ENCODE measurements around the gene ADH1C. TPM values are rescaled to one million over a fixed set of nuclear protein-coding genes. Genes with fewer than 3 reads are reported as not detected.

ADH1C gene
- polyA plus RNA-seq, 1 of the 3 experiments (the other 2 are of a cell fraction) = not detected

GRCh38 chr4:99389606-99390005 is 37.1 kb upstream of the ADH1C start (continued):
- TF ChIP-seq MAX (IDR thresholded peaks at IDR 0.05; ENCODE audit: low read depth) (no peak), NRF1 (IDR thresholded peaks at IDR 0.05; ENCODE audit: low read depth, low read length) (no peak), RFX5 (IDR thresholded peaks at IDR 0.05; ENCODE audit: low read length) (no peak), FOXM1 (IDR thresholded peaks at IDR 0.05; ENCODE audit: low read depth) (no peak)

GRCh38 chr4:99383833-99384392 is 31.4 kb upstream of the ADH1C start:
- Histone ChIP-seq H3F3A (replicated peaks; ENCODE audit: insufficient read depth) (no peaks in the 10 kb centered on the region), H4K20me1 (ENCODE audit: insufficient read depth) (no peaks in the 10 kb centered on the region), H3K9ac (no peak overlapping the region), H3K36me3 (replicated peaks in 1 of 2; ENCODE audit: control insufficient read depth in 1 of 2, insufficient read depth in 2 of 2, low read length in 1 of 2) (no peaks in the 10 kb centered on the region), H3K4me2 (no peak overlapping the region), H3K27me3 (ENCODE audit: insufficient read depth) (no peaks in the 10 kb centered on the region), H3K79me2 (ENCODE audit: insufficient read depth) (no peaks in the 10 kb centered on the region), H3K9me3 (no peaks in the 10 kb centered on the region), H3K27ac (ENCODE audit: low read depth in 2 of 2, low read length in 1 of 2) (peak overlapping the region; percentile 60 to 71; a peak in 3 of 4 replicates), H3K4me3 (ENCODE audit: low read depth in 2 of 2, low read length in 1 of 2) (no peak overlapping the region), H3K9me2 (no peaks in the 10 kb centered on the region), H3K4me1 (ENCODE audit: control insufficient read depth in 1 of 2, insufficient read depth in 2 of 2, low read depth in 1 of 2, low read length in 1 of 2) (no peaks in the 10 kb centered on the region), H2AFZ (ENCODE audit: low read depth) (peak overlapping the region; percentile 63; the same call in 1 of the 2 replicates)
- no peak for DNase-seq
- ChIA-PET POLR2A (no interaction called here), CTCF (interaction anchor here (1.3 kb wide), 1 partner anchor 21 kb away, joined by 3 read pairs; no protein-coding TSS in a partner anchor)
- WGBS (ENCODE audit: low lambda C conversion rate) = 22% methylated on average over 5 of the region's 5 CpGs
- TF ChIP-seq, protein P1, sequence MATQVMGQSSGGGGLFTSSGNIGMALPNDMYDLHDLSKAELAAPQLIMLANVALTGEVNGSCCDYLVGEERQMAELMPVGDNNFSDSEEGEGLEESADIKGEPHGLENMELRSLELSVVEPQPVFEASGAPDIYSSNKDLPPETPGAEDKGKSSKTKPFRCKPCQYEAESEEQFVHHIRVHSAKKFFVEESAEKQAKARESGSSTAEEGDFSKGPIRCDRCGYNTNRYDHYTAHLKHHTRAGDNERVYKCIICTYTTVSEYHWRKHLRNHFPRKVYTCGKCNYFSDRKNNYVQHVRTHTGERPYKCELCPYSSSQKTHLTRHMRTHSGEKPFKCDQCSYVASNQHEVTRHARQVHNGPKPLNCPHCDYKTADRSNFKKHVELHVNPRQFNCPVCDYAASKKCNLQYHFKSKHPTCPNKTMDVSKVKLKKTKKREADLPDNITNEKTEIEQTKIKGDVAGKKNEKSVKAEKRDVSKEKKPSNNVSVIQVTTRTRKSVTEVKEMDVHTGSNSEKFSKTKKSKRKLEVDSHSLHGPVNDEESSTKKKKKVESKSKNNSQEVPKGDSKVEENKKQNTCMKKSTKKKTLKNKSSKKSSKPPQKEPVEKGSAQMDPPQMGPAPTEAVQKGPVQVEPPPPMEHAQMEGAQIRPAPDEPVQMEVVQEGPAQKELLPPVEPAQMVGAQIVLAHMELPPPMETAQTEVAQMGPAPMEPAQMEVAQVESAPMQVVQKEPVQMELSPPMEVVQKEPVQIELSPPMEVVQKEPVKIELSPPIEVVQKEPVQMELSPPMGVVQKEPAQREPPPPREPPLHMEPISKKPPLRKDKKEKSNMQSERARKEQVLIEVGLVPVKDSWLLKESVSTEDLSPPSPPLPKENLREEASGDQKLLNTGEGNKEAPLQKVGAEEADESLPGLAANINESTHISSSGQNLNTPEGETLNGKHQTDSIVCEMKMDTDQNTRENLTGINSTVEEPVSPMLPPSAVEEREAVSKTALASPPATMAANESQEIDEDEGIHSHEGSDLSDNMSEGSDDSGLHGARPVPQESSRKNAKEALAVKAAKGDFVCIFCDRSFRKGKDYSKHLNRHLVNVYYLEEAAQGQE (IDR thresholded peaks at IDR 0.05; ENCODE audit: low read depth, low read length) = no peak
- TF ChIP-seq MAX (IDR thresholded peaks at IDR 0.05; ENCODE audit: low read depth) (peak; percentile 88), EP300 (IDR thresholded peaks at IDR 0.05; ENCODE audit: borderline replicate concordance in 1 of 2, low read depth in 1 of 2, low read length in 1 of 2) (peak in 1 of 2 experiments; percentile 52; a peak in 1 of 4 replicates), TCF12 (IDR thresholded peaks at IDR 0.05) (peak; percentile 88), POLR2AphosphoS5 (IDR thresholded peaks at IDR 0.05; ENCODE audit: low read depth, low read length) (peak; percentile 24; the same call in 1 of the 2 replicates), EZH2phosphoT487 (IDR thresholded peaks at IDR 0.05; ENCODE audit: borderline replicate concordance, low read depth) (no peak), RCOR1 (IDR thresholded peaks at IDR 0.05; ENCODE audit: low read length) (no peak), ZBTB33 (IDR thresholded peaks at IDR 0.05; ENCODE audit: borderline replicate concordance, low read depth) (no peak), NFIC (IDR thresholded peaks at IDR 0.05; ENCODE audit: borderline replicate concordance) (peak; percentile 59; the same call in 1 of the 2 replicates), YY1 (IDR thresholded peaks at IDR 0.05; ENCODE audit: low read depth) (no peak)
- TF ChIP-seq, protein P2, sequence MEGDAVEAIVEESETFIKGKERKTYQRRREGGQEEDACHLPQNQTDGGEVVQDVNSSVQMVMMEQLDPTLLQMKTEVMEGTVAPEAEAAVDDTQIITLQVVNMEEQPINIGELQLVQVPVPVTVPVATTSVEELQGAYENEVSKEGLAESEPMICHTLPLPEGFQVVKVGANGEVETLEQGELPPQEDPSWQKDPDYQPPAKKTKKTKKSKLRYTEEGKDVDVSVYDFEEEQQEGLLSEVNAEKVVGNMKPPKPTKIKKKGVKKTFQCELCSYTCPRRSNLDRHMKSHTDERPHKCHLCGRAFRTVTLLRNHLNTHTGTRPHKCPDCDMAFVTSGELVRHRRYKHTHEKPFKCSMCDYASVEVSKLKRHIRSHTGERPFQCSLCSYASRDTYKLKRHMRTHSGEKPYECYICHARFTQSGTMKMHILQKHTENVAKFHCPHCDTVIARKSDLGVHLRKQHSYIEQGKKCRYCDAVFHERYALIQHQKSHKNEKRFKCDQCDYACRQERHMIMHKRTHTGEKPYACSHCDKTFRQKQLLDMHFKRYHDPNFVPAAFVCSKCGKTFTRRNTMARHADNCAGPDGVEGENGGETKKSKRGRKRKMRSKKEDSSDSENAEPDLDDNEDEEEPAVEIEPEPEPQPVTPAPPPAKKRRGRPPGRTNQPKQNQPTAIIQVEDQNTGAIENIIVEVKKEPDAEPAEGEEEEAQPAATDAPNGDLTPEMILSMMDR (IDR thresholded peaks at IDR 0.05) = no peak
